Kidney glomerular epithelial cell (primary cell): ENCODE results near the gene EHBP1.
A peak's percentile ranks its signal among the peaks of the same experiment; 100 is the strongest.
"Not testable (repeated sequence)": the region's sequence is repeated elsewhere in the genome, so short reads cannot be mapped to it uniquely, and the experiment has no call there.

Source experiments
- DNase-seq: peaks from one replicate; lab custom pipeline; 2025; lab: John Stamatoyannopoulos, UW

EHBP1 gene

GRCh38 chr2:63073994-63074393 is 368.5 kb downstream of the EHBP1 start:
- no peak for DNase-seq

GRCh38 chr2:63074399-63074798 is 368.9 kb downstream of the EHBP1 start:
- DNase-seq = not testable (repeated sequence)

GRCh38 chr2:63078852-63079606 is 373.5 kb downstream of the EHBP1 start:
- DNase-seq = peak; percentile 37

- no peak for DNase-seq
These were observed 375.9 kb downstream of the EHBP1 start for GRCh38 chr2:63081404-63081803.

GRCh38 chr2:63086687-63087086 is 381.2 kb downstream of the EHBP1 start:
- no peak for DNase-seq

- DNase-seq = no peak
These were observed 386.9 kb downstream of the EHBP1 start for GRCh38 chr2:63092401-63092800.

GRCh38 chr2:63092857-63093256 is 387.3 kb downstream of the EHBP1 start:
- no peak for DNase-seq

- DNase-seq = no peak
These were observed 388.0 kb downstream of the EHBP1 start for GRCh38 chr2:63093502-63093901.
